SK-N-SH (cell line): Measurements from ENCODE around the gene PIP5K1B. TPM values are rescaled to one million over a fixed set of nuclear protein-coding genes. Genes with fewer than 3 reads are reported as not detected.

Source experiments
- CTCF ChIA-PET: fragments of 300-600, 350-600 bp; formaldehyde crosslinking; extraction: SDS; loops from one replicate; lab custom pipeline; 2021; lab: Yijun Ruan, JAX
- POLR2A ChIA-PET: fragments of 350-600 bp; sonication (Branson Sonifier 250); formaldehyde crosslinking; extraction: SDS; loops from one replicate; lab custom pipeline; 2020; ENCODE audit warnings: antibody characterized with exemption, inconsistent platforms; lab: Yijun Ruan, JAX
- DNase-seq: peaks from one replicate; pipeline ENCODE4 v3.0.0; 2012
- H2AFZ ChIP-seq: fragments of 200-600 bp; sonication (generic); 2 replicates; pipeline ENCODE4 v1.8.1; 2016; ENCODE audit warnings: antibody characterized with exemption, mild to moderate bottlenecking, low read depth
- H3F3A ChIP-seq: fragments of 200-600 bp; sonication (generic); replicated peaks from 2 replicates; pipeline ENCODE3; 2016; ENCODE audit warnings: antibody characterized with exemption, mild to moderate bottlenecking; ENCODE audit not compliant: insufficient read depth
- H3K27ac ChIP-seq, 2 experiments: fragments of 200-500 bp in 1 of 2; fragments of 200-600 bp in 1 of 2; sonication (Bioruptor generic) in 1 of 2; sonication (generic), shearing (Covaris generic) in 1 of 2; 2 replicates each; pipeline versions ENCODE4 v1.5.1 to v1.6.1; 2014 to 2016; ENCODE audit warnings: low read depth in 2 of 2, inconsistent platforms in 1 of 2, low read length in 1 of 2, mild to moderate bottlenecking in 1 of 2, mixed read lengths in 1 of 2
- H3K27me3 ChIP-seq: fragments of 200-600 bp; sonication (generic), shearing (Covaris generic); 2 replicates; pipeline ENCODE4 v1.6.1; 2016; ENCODE audit warnings: mixed run types; ENCODE audit not compliant: insufficient read depth
- H3K36me3 ChIP-seq, 2 experiments: fragments of 200-500 bp in 1 of 2; fragments of 200-600 bp in 1 of 2; sonication (Bioruptor generic) in 1 of 2; sonication (generic) in 1 of 2; replicated peaks in 1 of 2; 2 replicates each; pipeline versions ENCODE3 to v1.5.1; 2014 to 2016; ENCODE audit warnings: low read length in 1 of 2, mild to moderate bottlenecking in 1 of 2; ENCODE audit not compliant: insufficient read depth in 2 of 2, control insufficient read depth in 1 of 2
- H3K4me1 ChIP-seq, 2 experiments: fragments of 200-500 bp in 1 of 2; fragments of 200-600 bp in 1 of 2; sonication (Bioruptor generic) in 1 of 2; sonication (generic), shearing (Covaris generic) in 1 of 2; 2 replicates each; pipeline versions ENCODE4 v1.5.1 to v1.6.1; 2014 to 2016; ENCODE audit warnings: low read depth in 1 of 2, low read length in 1 of 2, mixed run types in 1 of 2; ENCODE audit not compliant: insufficient read depth in 2 of 2, control insufficient read depth in 1 of 2
- H3K4me2 ChIP-seq: fragments of 200-600 bp; sonication (generic), shearing (Covaris generic); 2 replicates; pipeline ENCODE4 v1.6.1; 2017; ENCODE audit warnings: mixed run types
- H3K4me3 ChIP-seq, 2 experiments: fragments of 200-500 bp in 1 of 2; fragments of 200-600 bp in 1 of 2; sonication (Bioruptor generic) in 1 of 2; sonication (generic), shearing (Covaris generic) in 1 of 2; 2 replicates each; pipeline versions ENCODE4 v1.5.1 to v1.8.1; 2014 to 2016; ENCODE audit warnings: low read depth in 2 of 2, inconsistent platforms in 1 of 2, low read length in 1 of 2, mild to moderate bottlenecking in 1 of 2, mixed read lengths in 1 of 2, moderate library complexity in 1 of 2
- H3K79me2 ChIP-seq: fragments of 200-600 bp; sonication (generic); 2 replicates; pipeline ENCODE4 v1.8.1; 2017; ENCODE audit warnings: mild to moderate bottlenecking; ENCODE audit not compliant: insufficient read depth
- H3K9ac ChIP-seq: fragments of 200-600 bp; sonication (generic); 2 replicates; pipeline ENCODE4 v1.6.1; 2017; ENCODE audit warnings: mixed run types
- H3K9me2 ChIP-seq: fragments of 200-600 bp; sonication (generic); 2 replicates; pipeline ENCODE4 v1.6.1; 2017; ENCODE audit warnings: mixed run types
- H3K9me3 ChIP-seq: fragments of 200-600 bp; sonication (generic); 2 replicates; pipeline ENCODE4 v1.6.1; 2017; ENCODE audit warnings: mixed run types, mild to moderate bottlenecking, moderate library complexity
- H4K20me1 ChIP-seq: fragments of 200-600 bp; sonication (generic); 2 replicates; pipeline ENCODE4 v1.6.1; 2017; ENCODE audit warnings: mild to moderate bottlenecking, mixed run types; ENCODE audit not compliant: insufficient read depth
- CHD2 ChIP-seq: fragments of 150-350 bp; IDR thresholded peaks from 2 replicates; pipeline ENCODE4 v1.6.1; 2018; ENCODE audit warnings: low read length; ENCODE audit not compliant: partially characterized antibody
- FOXJ3 ChIP-seq: sonication (generic); formaldehyde crosslinking; IDR thresholded peaks from 2 replicates; pipeline ENCODE4 v1.5.1; 2020; ENCODE audit warnings: mild to moderate bottlenecking, missing genetic modification reagents
- FOXM1 ChIP-seq: IDR thresholded peaks from 2 replicates; pipeline ENCODE4 v1.4.0; 2012; ENCODE audit warnings: low read depth, mild to moderate bottlenecking
- IRF3 ChIP-seq: fragments of 150-350 bp; IDR thresholded peaks from 2 replicates; pipeline ENCODE4 v1.6.1; 2016; ENCODE audit warnings: mild to moderate bottlenecking, low read depth, low read length
- JUND ChIP-seq: IDR thresholded peaks from 2 replicates; pipeline ENCODE4 v1.4.0; 2012
- MEF2A ChIP-seq: IDR thresholded peaks from 2 replicates; pipeline ENCODE4 v1.4.0; 2012; ENCODE audit warnings: low read depth, borderline replicate concordance
- NFIC ChIP-seq: IDR thresholded peaks from 2 replicates; pipeline ENCODE4 v1.4.0; 2012; ENCODE audit warnings: borderline replicate concordance
- NRF1 ChIP-seq: IDR thresholded peaks from 2 replicates; pipeline ENCODE4 v1.6.1; 2012; ENCODE audit warnings: low read depth, mild to moderate bottlenecking, low read length
- PBX3 ChIP-seq: IDR thresholded peaks from 2 replicates; pipeline ENCODE4; 2012
- RAD21 ChIP-seq: IDR thresholded peaks from 2 replicates; pipeline ENCODE4 v1.6.1; 2012; ENCODE audit warnings: mild to moderate bottlenecking, low read length
- RFX5 ChIP-seq: IDR thresholded peaks from 2 replicates; pipeline ENCODE4 v1.6.1; 2012; ENCODE audit warnings: mild to moderate bottlenecking, improper control_type of control experiment, low read length
- SIN3A ChIP-seq: IDR thresholded peaks from 2 replicates; pipeline ENCODE4 v1.6.1; 2012; ENCODE audit warnings: low read depth, mild to moderate bottlenecking, low read length, moderate library complexity, borderline replicate concordance
- TAF1 ChIP-seq: IDR thresholded peaks from 2 replicates; pipeline ENCODE4 v1.6.1; 2012; ENCODE audit warnings: low read depth, mild to moderate bottlenecking, low read length, moderate library complexity, borderline replicate concordance
- TCF12 ChIP-seq: IDR thresholded peaks from 2 replicates; pipeline ENCODE4 v1.4.0; 2012
- USF1 ChIP-seq: IDR thresholded peaks from 2 replicates; pipeline ENCODE4 v1.4.0; 2012; ENCODE audit warnings: low read depth, borderline replicate concordance
- ZBTB33 ChIP-seq: IDR thresholded peaks from 2 replicates; pipeline ENCODE4 v1.4.0; 2012; ENCODE audit warnings: low read depth, borderline replicate concordance
- WGBS: methylation state at CpG from one replicate; pipeline ENCODE4 v1.1.6; 2017; ENCODE audit warnings: low lambda C conversion rate; 5-methylcytosine and 5-hydroxymethylcytosine counted together
- polyA plus RNA-seq, 3 experiments: library from polyadenylated mRNA; depleted of rRNA; stranded (reverse); fragments of >200 nt; gene quantifications; 2 replicates each; pipeline ENCODE4 v1.2.3, GENCODE V29; 2012

Gene PIP5K1B
- polyA plus RNA-seq, 1 of the 3 experiments (the other 2 are of a cell fraction) = not detected

GRCh38 chr9:68950188-68950587, 245.1 kb downstream of the PIP5K1B start:
- DNase-seq = no peak
- WGBS = 0% methylated on average over 4 of the region's 4 CpGs
- peaks cover 14% of the 10 kb centered on the region; the same call in 1 of the 2 replicates for H3K27me3 ChIP-seq
- H3K4me3 ChIP-seq = no peak overlapping the region
- H4K20me1 ChIP-seq = no peaks in the 10 kb centered on the region
- ChIA-PET POLR2A (no interaction called here), CTCF (interaction anchor here (0.7 to 2.6 kb wide), 4 partner anchors 49 to 367 kb away, joined by 3 to 12 read pairs (median 4); no protein-coding TSS in a partner anchor)
- H3K9me2 ChIP-seq = no peaks in the 10 kb centered on the region
- TF ChIP-seq PBX3 (no peak), TAF1 (no peak), NFIC (no peak), SIN3A (no peak), JUND (no peak), ZBTB33 (no peak), NRF1 (no peak), IRF3 (no peak), RAD21 (no peak), MEF2A (no peak), FOXJ3 (CRISPR knock-in tag) (no peak), FOXM1 (no peak), TCF12 (no peak), CHD2 (no peak), USF1 (no peak), RFX5 (no peak)
- no peak overlapping the region for H3K27ac ChIP-seq
- H3K9ac ChIP-seq = no peak overlapping the region
- no peak overlapping the region for H3K4me2 ChIP-seq
- H2AFZ ChIP-seq = no peak overlapping the region
- no peaks in the 10 kb centered on the region for H3F3A ChIP-seq
- H3K9me3 ChIP-seq = no peaks in the 10 kb centered on the region
- no peaks in the 10 kb centered on the region for H3K79me2 ChIP-seq
- H3K4me1 ChIP-seq = no peaks in the 10 kb centered on the region
- no peaks in the 10 kb centered on the region for H3K36me3 ChIP-seq
